HepG2 (cell line): ENCODE results near the gene CCDC85A. TPM values are rescaled to one million over a fixed set of nuclear protein-coding genes. Genes with fewer than 3 reads are reported as not detected.

Source experiments
- ATAC-seq: fragments of 200-7000 bp; cut with Tn5 transposase; 3 replicates; pipeline ENCODE4 v1.9.1; 2020; ENCODE audit warnings: mild to moderate bottlenecking, moderate library complexity
- BruUV-seq: library from RNA; stranded (reverse); fragments of 400-500 nt; replicated peaks from 2 replicates; lab custom pipeline; 2021; lab: Mats Ljungman, UMichigan
- CTCF ChIA-PET: fragments of 300-600 bp; formaldehyde crosslinking; extraction: SDS; loops from one replicate; lab custom pipeline; 2021; ENCODE audit warnings: low total read pairs, inconsistent platforms, low intra/inter-chr PET ratio; lab: Yijun Ruan, JAX
- POLR2A ChIA-PET: fragments of 350-600 bp; sonication (Branson Sonifier 250); formaldehyde crosslinking; loops from one replicate; lab custom pipeline; 2020; ENCODE audit warnings: antibody characterized with exemption, inconsistent platforms; lab: Yijun Ruan, JAX
- DNase-seq: peaks from one replicate; pipeline ENCODE4 v3.0.0-alpha.2; 2015; ENCODE audit warnings: low spot score
- FAIRE-seq: peaks from 3 replicates; lab custom pipeline; 2011; peaks lifted over from hg19 to GRCh38; lab: Jason Lieb, UNC
- H2AFZ ChIP-seq: one replicate; pipeline ENCODE4 v1.6.1; 2011; ENCODE audit warnings: low read length, inconsistent platforms
- H3K27ac ChIP-seq: fragments of 300-600 bp; 3 replicates; pipeline ENCODE4 v1.8.0; 2011; ENCODE audit warnings: mixed run types, mild to moderate bottlenecking, mixed read lengths, low read length, inconsistent platforms; ENCODE audit not compliant: insufficient read depth; ENCODE audit errors: extremely low read length
- H3K27me3 ChIP-seq, 2 experiments: fragments of 200-600 bp in 1 of 2; 2 replicates in 1 of 2; 3 replicates in 1 of 2; pipeline versions ENCODE4 v1.6.0 to v1.8.0; 2011; ENCODE audit warnings: low read length in 2 of 2, mild to moderate bottlenecking in 2 of 2, moderate library complexity in 2 of 2, inconsistent platforms in 1 of 2; ENCODE audit not compliant: insufficient read depth in 2 of 2, control insufficient read depth in 1 of 2
- H3K36me3 ChIP-seq, 2 experiments: fragments of 200-600 bp in 1 of 2; replicated peaks in 1 of 2; 2 replicates in 1 of 2; 3 replicates in 1 of 2; pipeline versions ENCODE4 v1.5.1 to v1.8.0; 2011; ENCODE audit warnings: low read length in 2 of 2, inconsistent platforms in 1 of 2; ENCODE audit not compliant: insufficient read depth in 2 of 2, control insufficient read depth in 1 of 2
- H3K4me1 ChIP-seq: 2 replicates; pipeline ENCODE4 v1.5.1; 2012; ENCODE audit warnings: low read length, inconsistent platforms; ENCODE audit not compliant: insufficient read depth
- H3K4me2 ChIP-seq: 2 replicates; pipeline ENCODE4 v1.6.0; 2011; ENCODE audit warnings: low read depth, low read length, inconsistent platforms
- H3K4me3 ChIP-seq, 3 experiments: fragments of 200-600 bp in 1 of 3; sonication (generic), shearing (Covaris generic) in 1 of 3; replicated peaks in 1 of 3; 2 replicates each; pipeline ENCODE4 v1.5.1; 2011 to 2016; ENCODE audit warnings: low read length in 3 of 3, inconsistent platforms in 2 of 3, low read depth in 2 of 3, mild to moderate bottlenecking in 2 of 3, control low read depth in 1 of 3, mixed read lengths in 1 of 3; ENCODE audit not compliant: insufficient read depth in 1 of 3
- H3K79me2 ChIP-seq: one replicate; pipeline ENCODE4 v1.6.1; 2011; ENCODE audit warnings: low read length, inconsistent platforms; ENCODE audit not compliant: insufficient read depth
- H3K9ac ChIP-seq: 2 replicates; pipeline ENCODE4 v1.6.0; 2011; ENCODE audit warnings: mild to moderate bottlenecking, low read depth, low read length, inconsistent platforms; ENCODE audit not compliant: insufficient read depth
- H3K9me3 ChIP-seq: 2 replicates; pipeline ENCODE4 v1.5.1; 2012; ENCODE audit warnings: mild to moderate bottlenecking, low read length
- H4K20me1 ChIP-seq: 2 replicates; pipeline ENCODE4 v1.6.0; 2011; ENCODE audit warnings: inconsistent platforms, mild to moderate bottlenecking, low read length, moderate library complexity; ENCODE audit not compliant: insufficient read depth
- IKZF4 ChIP-seq: sonication (generic); formaldehyde crosslinking; IDR thresholded peaks from 2 replicates; pipeline ENCODE4 v1.5.1; 2020; ENCODE audit warnings: borderline replicate concordance, mild to moderate bottlenecking, low read depth, missing genetic modification reagents; ENCODE audit errors: not compliant biosample characterization
- KDM1A ChIP-seq: IDR thresholded peaks from 2 replicates; pipeline ENCODE4 v1.6.1; 2016; ENCODE audit warnings: missing compliant biosample characterization
- NFIB ChIP-seq: sonication (generic); formaldehyde crosslinking; IDR thresholded peaks from 2 replicates; pipeline ENCODE4 v1.9.0; 2021; ENCODE audit warnings: missing genetic modification reagents, mild to moderate bottlenecking, borderline replicate concordance
- PHF5A ChIP-seq: IDR thresholded peaks from one replicate; pipeline ENCODE4 v1.6.1; 2018; ENCODE audit warnings: low read depth, missing genetic modification reagents; ENCODE audit not compliant: unreplicated experiment
- ZNF468 ChIP-seq: sonication (generic); formaldehyde crosslinking; IDR thresholded peaks from 2 replicates; pipeline ENCODE4 v1.8.0; 2022; ENCODE audit warnings: mild to moderate bottlenecking, moderate library complexity, missing genetic modification reagents
- WGBS: methylation state at CpG from one replicate; pipeline ENCODE4 v1.1.6; 2017; ENCODE audit warnings: low lambda C conversion rate; 5-methylcytosine and 5-hydroxymethylcytosine counted together
- in situ Hi-C: cut with HindIII; loops from 2 replicates; pipeline ENCODE4 v1.10.0; 2017; ENCODE audit warnings: low pct_unique_long_range_greater_than_20kb; ENCODE audit not compliant: extremely low pct_ligation_motif_present
- intact Hi-C: fragments of 100-400 bp; cut with micrococcal nuclease; formaldehyde crosslinking; loops from one replicate; pipeline ENCODE4 v1.10.0; 2022; ENCODE audit not compliant: unreplicated experiment
- polyA plus RNA-seq, 8 experiments: library from polyadenylated mRNA; depleted of rRNA in 3 of 8; stranded (reverse) in 7 of 8; unstranded in 1 of 8; fragments of >200 nt; fragmentation: Illumina TruSeq in 4 of 8; extraction: Trizol in 4 of 8; gene quantifications; 2 replicates each; pipeline versions ENCODE4 v1.2.1 to v1.2.3, GENCODE V29; 2011 to 2016; ENCODE audit warnings: low read depth in 4 of 8, missing spikeins in 1 of 8, mixed read lengths in 1 of 8; ENCODE audit not compliant: insufficient read depth in 1 of 8
- total RNA-seq, 5 experiments: library from RNA; depleted of rRNA; stranded (reverse); fragments of >200 nt; fragmentation: Illumina TruSeq; extraction: Trizol; gene quantifications; 2 replicates each; pipeline ENCODE4 v1.2.3, GENCODE V29; 2016; ENCODE audit warnings: low read depth in 1 of 5
- TF ChIP-seq, protein P1 (sequence below): sonication (generic); formaldehyde crosslinking; conservative IDR thresholded peaks from 2 replicates; pipeline ENCODE4 v1.8.0; 2022; ENCODE audit warnings: missing genetic modification reagents
- TF ChIP-seq, protein P2 (sequence below): IDR thresholded peaks from 2 replicates; pipeline ENCODE4 v1.6.1; 2016
- TF ChIP-seq, protein P3 (sequence below): sonication (generic); formaldehyde crosslinking; IDR thresholded peaks from 2 replicates; pipeline ENCODE4 v1.8.0; 2022; ENCODE audit warnings: missing genetic modification reagents, mild to moderate bottlenecking, moderate library complexity, borderline replicate concordance
- TF ChIP-seq, protein P4 (sequence below): IDR thresholded peaks from 2 replicates; pipeline ENCODE4 v1.6.1; 2018; ENCODE audit warnings: missing genetic modification reagents
- TF ChIP-seq, protein P5 (sequence below): sonication (generic); formaldehyde crosslinking; IDR thresholded peaks from 2 replicates; pipeline ENCODE4 v1.4.0; 2020; ENCODE audit warnings: missing genetic modification reagents, borderline replicate concordance

Gene CCDC85A
- total and polyA plus RNA-seq, 2 of the 13 experiments (the other 11 are each of a cell fraction or from before 2014, with no cell fraction given) = not detected

DNA sequence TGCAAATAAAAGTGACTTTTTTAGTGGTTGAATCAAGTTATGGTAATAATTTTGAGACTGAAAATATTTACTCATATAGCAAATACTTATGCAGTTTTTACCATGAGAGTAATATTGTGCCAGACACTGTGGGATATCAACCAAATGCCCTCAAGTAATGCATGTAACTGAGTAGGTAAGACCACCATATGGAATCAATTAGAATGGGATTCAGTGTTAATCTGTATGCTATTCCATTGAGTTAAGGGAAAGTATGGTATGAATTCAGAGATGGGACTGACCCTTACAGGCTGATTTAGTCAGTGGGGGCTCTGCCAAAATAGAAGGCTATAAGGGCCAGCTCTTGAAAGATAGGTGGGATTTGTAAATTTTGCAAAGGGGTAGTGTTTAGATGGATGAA lies 131.6 kb downstream of the CCDC85A start (continued):
- TF ChIP-seq, protein P1, sequence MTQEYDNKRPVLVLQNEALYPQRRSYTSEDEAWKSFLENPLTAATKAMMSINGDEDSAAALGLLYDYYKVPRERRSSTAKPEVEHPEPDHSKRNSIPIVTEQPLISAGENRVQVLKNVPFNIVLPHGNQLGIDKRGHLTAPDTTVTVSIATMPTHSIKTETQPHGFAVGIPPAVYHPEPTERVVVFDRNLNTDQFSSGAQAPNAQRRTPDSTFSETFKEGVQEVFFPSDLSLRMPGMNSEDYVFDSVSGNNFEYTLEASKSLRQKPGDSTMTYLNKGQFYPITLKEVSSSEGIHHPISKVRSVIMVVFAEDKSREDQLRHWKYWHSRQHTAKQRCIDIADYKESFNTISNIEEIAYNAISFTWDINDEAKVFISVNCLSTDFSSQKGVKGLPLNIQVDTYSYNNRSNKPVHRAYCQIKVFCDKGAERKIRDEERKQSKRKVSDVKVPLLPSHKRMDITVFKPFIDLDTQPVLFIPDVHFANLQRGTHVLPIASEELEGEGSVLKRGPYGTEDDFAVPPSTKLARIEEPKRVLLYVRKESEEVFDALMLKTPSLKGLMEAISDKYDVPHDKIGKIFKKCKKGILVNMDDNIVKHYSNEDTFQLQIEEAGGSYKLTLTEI (CRISPR knock-in tag) = no peak
- TF ChIP-seq KDM1A (CRISPR knock-in tag) (no peak), NFIB (CRISPR knock-in tag) (no peak), IKZF4 (CRISPR knock-in tag) (no peak)
- TF ChIP-seq, protein P2, sequence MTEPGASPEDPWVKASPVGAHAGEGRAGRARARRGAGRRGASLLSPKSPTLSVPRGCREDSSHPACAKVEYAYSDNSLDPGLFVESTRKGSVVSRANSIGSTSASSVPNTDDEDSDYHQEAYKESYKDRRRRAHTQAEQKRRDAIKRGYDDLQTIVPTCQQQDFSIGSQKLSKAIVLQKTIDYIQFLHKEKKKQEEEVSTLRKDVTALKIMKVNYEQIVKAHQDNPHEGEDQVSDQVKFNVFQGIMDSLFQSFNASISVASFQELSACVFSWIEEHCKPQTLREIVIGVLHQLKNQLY (CRISPR knock-in tag) = no peak

DNA sequence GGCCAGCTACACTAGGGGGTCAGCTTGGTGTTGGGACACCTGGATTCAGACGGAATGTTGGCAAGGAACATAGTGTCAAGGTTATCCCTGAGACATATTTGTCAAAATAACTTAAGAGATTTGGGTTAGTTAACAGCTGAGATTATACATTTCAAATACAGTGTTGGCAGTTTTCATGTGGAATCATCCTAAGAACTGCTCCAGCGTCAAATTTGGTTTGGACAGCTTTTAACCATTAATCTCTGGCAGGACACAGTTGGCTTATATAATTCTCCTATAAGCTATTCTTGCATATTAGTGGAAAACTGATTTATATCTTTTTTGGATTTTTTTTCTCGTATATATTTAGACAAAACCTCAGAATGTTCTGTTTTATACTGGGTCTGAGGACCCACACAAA lies 132.2 kb downstream of the CCDC85A start:
- Histone ChIP-seq H3K9me3 (no peaks in the 10 kb centered on the region), H3K4me1 (no peaks in the 10 kb centered on the region), H3K4me2 (no peak overlapping the region), H4K20me1 (no peaks in the 10 kb centered on the region), H3K27me3 (no peaks in the 10 kb centered on the region), H3K4me3 (no peak overlapping the region), H3K79me2 (no peaks in the 10 kb centered on the region), H3K9ac (no peak overlapping the region), H2AFZ (no peak overlapping the region), H3K36me3 (no peaks in the 10 kb centered on the region), H3K27ac (no peak overlapping the region)
- CTCF ChIA-PET = no interaction called here
- no peak for DNase-seq
- WGBS = 3% methylated on average over 3 of the region's 3 CpGs
- POLR2A ChIA-PET = no interaction called here
- intact Hi-C loops (no loop called here), in situ Hi-C loops (no loop called here)
- ATAC-seq = no peak
- no peak for FAIRE-seq
- no TSS peak for BruUV-seq
- TF ChIP-seq, protein P3, sequence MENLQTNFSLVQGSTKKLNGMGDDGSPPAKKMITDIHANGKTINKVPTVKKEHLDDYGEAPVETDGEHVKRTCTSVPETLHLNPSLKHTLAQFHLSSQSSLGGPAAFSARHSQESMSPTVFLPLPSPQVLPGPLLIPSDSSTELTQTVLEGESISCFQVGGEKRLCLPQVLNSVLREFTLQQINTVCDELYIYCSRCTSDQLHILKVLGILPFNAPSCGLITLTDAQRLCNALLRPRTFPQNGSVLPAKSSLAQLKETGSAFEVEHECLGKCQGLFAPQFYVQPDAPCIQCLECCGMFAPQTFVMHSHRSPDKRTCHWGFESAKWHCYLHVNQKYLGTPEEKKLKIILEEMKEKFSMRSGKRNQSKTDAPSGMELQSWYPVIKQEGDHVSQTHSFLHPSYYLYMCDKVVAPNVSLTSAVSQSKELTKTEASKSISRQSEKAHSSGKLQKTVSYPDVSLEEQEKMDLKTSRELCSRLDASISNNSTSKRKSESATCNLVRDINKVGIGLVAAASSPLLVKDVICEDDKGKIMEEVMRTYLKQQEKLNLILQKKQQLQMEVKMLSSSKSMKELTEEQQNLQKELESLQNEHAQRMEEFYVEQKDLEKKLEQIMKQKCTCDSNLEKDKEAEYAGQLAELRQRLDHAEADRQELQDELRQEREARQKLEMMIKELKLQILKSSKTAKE (CRISPR knock-in tag) = no peak
- TF ChIP-seq ZNF468 (CRISPR knock-in tag) (no peak), PHF5A (CRISPR knock-in tag) (no peak)
- TF ChIP-seq, protein P4, sequence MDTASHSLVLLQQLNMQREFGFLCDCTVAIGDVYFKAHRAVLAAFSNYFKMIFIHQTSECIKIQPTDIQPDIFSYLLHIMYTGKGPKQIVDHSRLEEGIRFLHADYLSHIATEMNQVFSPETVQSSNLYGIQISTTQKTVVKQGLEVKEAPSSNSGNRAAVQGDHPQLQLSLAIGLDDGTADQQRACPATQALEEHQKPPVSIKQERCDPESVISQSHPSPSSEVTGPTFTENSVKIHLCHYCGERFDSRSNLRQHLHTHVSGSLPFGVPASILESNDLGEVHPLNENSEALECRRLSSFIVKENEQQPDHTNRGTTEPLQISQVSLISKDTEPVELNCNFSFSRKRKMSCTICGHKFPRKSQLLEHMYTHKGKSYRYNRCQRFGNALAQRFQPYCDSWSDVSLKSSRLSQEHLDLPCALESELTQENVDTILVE = no peak
- TF ChIP-seq, protein P5, sequence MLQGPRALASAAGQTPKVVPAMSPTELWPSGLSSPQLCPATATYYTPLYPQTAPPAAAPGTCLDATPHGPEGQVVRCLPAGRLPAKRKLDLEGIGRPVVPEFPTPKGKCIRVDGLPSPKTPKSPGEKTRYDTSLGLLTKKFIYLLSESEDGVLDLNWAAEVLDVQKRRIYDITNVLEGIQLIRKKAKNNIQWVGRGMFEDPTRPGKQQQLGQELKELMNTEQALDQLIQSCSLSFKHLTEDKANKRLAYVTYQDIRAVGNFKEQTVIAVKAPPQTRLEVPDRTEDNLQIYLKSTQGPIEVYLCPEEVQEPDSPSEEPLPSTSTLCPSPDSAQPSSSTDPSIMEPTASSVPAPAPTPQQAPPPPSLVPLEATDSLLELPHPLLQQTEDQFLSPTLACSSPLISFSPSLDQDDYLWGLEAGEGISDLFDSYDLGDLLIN (CRISPR knock-in tag) = no peak
